GM20431 (cell line): ENCODE measurements around the gene PPP2R1B.

Source experiments
- in situ Hi-C: fragments of 300-500 bp; cut with MseI, MboI; formaldehyde crosslinking; loops from one replicate; pipeline ENCODE4 v1.15.0; 2020; ENCODE audit warnings: low sequenced_read_pairs; ENCODE audit not compliant: unreplicated experiment

The PPP2R1B gene

DNA sequence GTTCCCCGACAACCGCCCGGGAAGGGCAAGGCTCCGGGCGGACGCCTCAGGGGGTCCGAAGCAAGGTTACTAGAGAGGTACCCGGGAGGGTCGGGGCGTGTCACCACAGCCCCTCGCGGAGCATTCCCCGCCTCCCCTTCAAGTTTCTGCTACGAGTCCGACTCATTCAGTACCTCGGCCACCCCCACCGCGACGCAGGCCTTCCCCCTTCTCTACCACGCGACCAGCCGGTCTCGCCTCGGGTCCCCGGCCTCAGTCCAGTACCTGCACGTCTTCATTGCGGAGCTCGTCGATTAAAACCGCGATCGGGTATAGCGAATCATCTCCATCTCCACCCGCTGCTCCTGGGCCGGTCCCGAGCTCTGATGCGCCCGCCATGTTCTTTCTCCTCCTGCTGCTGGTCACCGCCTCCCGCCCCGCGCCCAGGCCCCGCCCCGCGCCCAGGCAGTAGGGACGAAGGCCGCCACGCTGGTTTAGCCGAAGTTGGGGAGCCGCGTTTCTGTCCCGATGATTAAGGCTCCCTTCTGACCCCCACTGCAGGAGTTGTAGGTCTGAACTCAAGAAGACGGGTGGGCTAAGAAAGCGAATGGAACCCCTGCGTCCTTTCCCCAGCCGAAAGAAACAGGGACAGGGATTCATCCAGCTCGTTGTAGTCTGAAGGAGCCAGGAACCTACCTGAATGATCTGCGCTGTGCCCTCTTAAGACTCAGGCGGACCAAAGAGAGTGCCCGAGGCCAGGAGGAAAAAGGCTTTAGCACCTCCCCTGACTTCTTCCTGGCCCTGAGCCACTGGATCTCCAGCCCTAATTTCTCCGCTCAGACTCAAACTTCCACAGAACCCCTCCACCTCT lies at the start of gene PPP2R1B:
TSS of gene PPP2R1B (minus strand) at position 406 of the 850 bp plus-strand sequence. CDS start at position 378, 28 bp downstream.
- in situ Hi-C loops = no loop called here

- in situ Hi-C loops = no loop called here
Measured at GRCh38 chr11:111815489-111815888, 49.3 kb upstream of the PPP2R1B start.

DNA sequence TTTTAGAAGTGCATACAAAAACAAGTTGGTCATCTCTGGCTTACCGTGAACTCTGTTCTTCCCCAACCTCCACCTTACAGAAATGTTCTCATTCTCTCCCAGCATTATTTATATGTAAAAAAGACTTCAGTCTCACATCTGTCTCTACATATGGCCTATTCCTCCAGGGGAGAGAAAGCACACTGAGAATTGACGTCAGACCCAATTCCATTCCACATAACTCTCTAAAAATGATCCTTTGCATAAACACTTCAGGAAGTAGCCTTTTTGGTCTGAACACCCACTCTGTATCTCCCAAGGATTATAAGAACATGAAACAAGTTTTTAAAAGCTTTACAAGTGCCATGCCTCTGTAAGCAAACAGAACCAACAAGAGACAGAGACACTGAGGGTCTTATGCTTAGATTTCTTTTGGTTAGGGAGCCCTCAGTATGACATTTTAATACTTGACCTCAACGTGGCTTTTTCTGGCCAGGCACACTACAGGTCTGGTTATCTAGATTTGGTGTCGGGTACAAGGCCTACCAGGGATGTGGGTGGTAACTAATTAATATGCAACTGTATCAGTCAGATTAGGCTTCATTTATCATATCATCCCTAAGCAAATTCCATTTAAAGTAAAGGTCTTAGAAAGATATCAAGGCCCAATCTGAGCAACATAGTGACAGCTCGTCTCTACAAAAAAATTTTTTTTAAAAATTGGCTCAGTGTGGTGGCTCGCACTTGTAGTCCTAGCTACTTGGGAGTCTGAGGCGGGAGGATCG lies 48.5 kb upstream of the PPP2R1B start:
- in situ Hi-C loops = no loop called here

GRCh38 chr11:111814106-111814505 lies 47.9 kb upstream of the PPP2R1B start:
- in situ Hi-C loops = no loop called here

DNA sequence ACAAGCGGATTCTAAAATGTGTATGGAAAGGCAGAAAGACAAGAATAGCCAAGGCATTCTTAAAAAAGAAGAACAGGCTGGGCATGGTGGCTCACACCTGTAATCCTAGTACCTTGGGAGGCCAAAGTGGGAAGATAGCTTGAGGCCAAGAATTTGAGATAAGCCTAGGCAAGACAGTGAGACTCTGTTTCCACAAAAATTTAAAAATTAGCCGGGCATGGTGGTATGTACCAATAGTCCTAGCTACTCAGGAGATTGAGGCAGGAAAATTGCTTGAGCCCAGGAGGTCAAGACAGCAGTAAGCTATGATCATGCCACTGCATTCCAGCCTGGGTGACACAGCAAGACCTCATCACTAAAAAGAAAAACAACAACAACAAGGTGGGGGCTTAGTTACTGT lies 46.0 kb upstream of the PPP2R1B start:
- in situ Hi-C loops = no loop called here

DNA sequence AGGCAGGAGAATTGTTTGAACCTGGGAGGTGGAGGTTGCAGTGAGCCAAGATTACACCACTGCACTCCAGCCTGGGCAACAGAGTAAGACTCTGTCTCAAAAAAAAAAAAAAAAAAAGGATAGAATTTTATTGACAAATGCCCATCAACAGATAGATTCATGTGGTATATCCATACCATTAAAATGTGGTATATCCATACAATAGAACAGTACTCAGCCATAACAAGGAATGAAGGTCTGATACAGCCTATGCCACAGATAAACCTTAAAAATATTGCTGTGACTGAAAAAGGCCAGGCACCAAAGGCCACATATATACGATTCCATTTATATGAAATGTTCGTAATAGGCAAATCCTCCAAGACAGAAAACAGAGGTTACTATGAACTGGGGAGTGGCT lies 45.3 kb upstream of the PPP2R1B start:
- in situ Hi-C loops = no loop called here

GRCh38 chr11:111808834-111809233 lies 42.6 kb upstream of the PPP2R1B start:
- in situ Hi-C loops = no loop called here

GRCh38 chr11:111808063-111808588 lies 41.9 kb upstream of the PPP2R1B start:
- in situ Hi-C loops = no loop called here

DNA sequence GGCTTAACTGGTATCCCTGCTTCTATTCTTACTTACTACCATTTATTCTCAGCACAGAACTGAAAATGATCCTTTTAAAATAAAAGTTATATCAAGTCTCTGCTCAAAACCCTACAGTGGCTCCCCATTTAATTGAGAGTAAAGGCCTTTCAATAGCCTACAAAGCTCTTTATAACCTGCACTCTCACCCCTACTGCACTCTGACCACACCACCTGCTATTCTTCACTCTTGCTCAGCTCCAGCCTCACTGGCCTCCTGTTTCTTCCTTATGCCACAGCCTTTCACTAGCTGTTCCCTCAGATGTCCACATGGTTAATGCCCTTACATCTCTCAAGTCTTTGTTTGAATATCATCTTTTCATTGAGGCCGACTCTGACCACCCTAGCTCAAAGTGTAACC lies 40.9 kb upstream of the PPP2R1B start:
- in situ Hi-C loops = no loop called here

DNA sequence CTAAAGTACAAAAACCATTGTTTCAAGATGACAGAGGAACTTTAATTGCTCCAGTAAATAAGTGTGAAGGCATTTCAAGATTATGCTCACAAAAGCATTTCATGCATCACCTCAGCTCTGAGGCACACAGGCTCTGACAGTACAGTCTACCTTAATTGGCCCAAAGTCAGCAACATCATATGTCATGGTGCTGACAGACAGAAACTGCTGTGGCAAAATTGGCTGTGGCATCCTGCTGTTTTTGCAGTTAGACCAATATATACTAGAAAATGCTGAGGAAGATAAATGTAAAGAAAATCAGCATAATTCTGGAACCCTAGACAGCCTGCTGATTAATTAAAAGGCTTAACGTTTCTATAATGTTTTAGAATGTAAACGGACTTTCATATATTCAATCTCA lies 34.9 kb upstream of the PPP2R1B start:
- in situ Hi-C loops = no loop called here

GRCh38 chr11:111798279-111798678 lies 32.1 kb upstream of the PPP2R1B start:
- in situ Hi-C loops = no loop called here

GRCh38 chr11:111797145-111797581 lies 31.0 kb upstream of the PPP2R1B start:
- in situ Hi-C loops = no loop called here

- in situ Hi-C loops = no loop called here
Measured at GRCh38 chr11:111796696-111797095, 30.5 kb upstream of the PPP2R1B start.

DNA sequence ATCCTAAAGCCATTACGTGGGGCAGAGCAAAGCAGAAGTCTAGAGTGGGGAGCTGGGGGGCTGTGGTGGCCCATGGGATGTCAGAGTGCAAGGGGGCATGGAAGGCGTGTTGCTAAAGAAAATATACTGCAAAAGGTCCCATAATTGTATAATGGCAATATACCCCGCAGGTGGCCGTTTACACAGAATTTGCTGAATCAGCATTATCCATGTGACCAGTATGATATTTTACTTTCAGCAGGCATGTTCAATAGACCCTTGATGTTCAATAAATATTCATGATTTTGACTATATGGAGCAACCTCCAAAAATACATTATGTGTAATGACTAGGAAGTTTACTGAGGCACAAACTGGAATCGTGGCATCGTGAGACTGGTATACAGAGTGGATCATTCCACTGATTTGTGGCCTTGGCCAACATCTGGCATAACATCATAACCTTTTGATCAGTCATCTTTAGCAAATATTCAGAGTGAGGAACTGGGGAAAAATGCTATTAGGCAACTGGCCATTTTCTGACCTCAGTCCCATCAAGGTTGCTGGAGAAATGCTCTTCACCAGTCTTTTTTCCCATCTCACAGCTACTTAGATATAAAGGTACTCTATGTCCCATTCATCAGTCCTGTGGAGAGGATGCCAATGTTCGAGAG lies 29.3 kb upstream of the PPP2R1B start:
- in situ Hi-C loops = no loop called here

GRCh38 chr11:111793863-111794262 lies 27.7 kb upstream of the PPP2R1B start:
- in situ Hi-C loops = no loop called here

DNA sequence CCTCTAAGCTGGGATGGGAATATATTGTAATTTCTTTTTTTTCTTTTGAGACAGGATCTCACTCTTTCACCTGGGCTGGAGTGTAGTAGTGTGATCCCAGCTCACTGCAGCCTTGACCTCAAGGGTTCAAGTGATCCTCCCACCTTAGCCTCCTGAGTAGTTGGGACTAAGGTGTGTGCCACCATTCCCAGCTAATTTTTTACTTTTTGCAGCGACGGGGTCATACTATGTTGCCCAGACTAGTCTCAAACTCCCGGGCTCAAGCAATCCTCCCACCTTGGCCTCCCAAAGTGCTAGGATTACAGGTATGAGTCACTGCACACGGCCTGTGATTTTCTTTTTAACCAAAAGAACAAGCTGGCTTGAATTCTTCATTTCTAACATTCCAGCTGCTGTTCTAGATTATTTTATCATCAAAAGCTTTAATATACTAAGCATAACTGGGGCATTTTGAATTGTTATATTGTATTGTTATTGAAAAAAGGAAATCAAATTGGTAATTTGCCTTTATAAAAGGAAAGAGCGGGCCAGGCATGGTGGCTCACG lies 26.8 kb upstream of the PPP2R1B start:
- in situ Hi-C loops = no loop called here

GRCh38 chr11:111792314-111792713 lies 26.1 kb upstream of the PPP2R1B start:
- in situ Hi-C loops = no loop called here

GRCh38 chr11:111788464-111788863 lies 22.3 kb upstream of the PPP2R1B start:
- in situ Hi-C loops = no loop called here

GRCh38 chr11:111788051-111788450 lies 21.9 kb upstream of the PPP2R1B start:
- in situ Hi-C loops = no loop called here

- in situ Hi-C loops = no loop called here
Measured at GRCh38 chr11:111785886-111786412, 19.8 kb upstream of the PPP2R1B start.
